Left renal pelvis (tissue), 4 donors: ENCODE results near the gene CNTNAP2. TPM values are rescaled to one million over a fixed set of nuclear protein-coding genes. Genes with fewer than 3 reads are reported as not detected.

Source experiments
- DNase-seq, 4 donors: peaks; one replicate each; pipeline ENCODE4 v3.0.0-alpha.2; 2013; ENCODE audit warnings: low read depth in 4 of 4, low spot score in 3 of 4
- polyA plus RNA-seq, 4 donors: library from polyadenylated mRNA; unstranded; fragments of 120-200 nt; gene quantifications; one replicate each; pipeline ENCODE4 v1.2.1, GENCODE V29; 2013; ENCODE audit not compliant: insufficient read length in 4 of 4

CNTNAP2 gene
- polyA plus RNA-seq, 4 donors = 23.5 to 71.0 (median 29.4) TPM

- peak in 2 of 4 donors; percentile 29 to 34 for DNase-seq
These were observed 2026.2 kb downstream of the CNTNAP2 start for GRCh38 chr7:148142660-148143248.

- no peak for DNase-seq
These were observed 2028.2 kb downstream of the CNTNAP2 start for GRCh38 chr7:148144827-148145226.

GRCh38 chr7:148146346-148146745 lies 2029.7 kb downstream of the CNTNAP2 start:
- DNase-seq = no peak

- DNase-seq = no peak
These were observed 2030.8 kb downstream of the CNTNAP2 start for GRCh38 chr7:148147438-148147837.

GRCh38 chr7:148148456-148148855 lies 2031.9 kb downstream of the CNTNAP2 start:
- no peak for DNase-seq

- DNase-seq = no peak
These were observed 2033.1 kb downstream of the CNTNAP2 start for GRCh38 chr7:148149730-148150129.

- no peak for DNase-seq
These were observed 2035.2 kb downstream of the CNTNAP2 start for GRCh38 chr7:148151778-148152177.

GRCh38 chr7:148153616-148154284 lies 2037.1 kb downstream of the CNTNAP2 start:
- DNase-seq = no peak

GRCh38 chr7:148155000-148155399 lies 2038.4 kb downstream of the CNTNAP2 start:
- DNase-seq = no peak

- DNase-seq = no peak
These were observed 2039.2 kb downstream of the CNTNAP2 start for GRCh38 chr7:148155826-148156225.

- no peak for DNase-seq
These were observed 2039.6 kb downstream of the CNTNAP2 start for GRCh38 chr7:148156233-148156632.

GRCh38 chr7:148159331-148159730 lies 2042.7 kb downstream of the CNTNAP2 start:
- DNase-seq = no peak

GRCh38 chr7:148161776-148162175 lies 2045.2 kb downstream of the CNTNAP2 start:
- DNase-seq = no peak

GRCh38 chr7:148162808-148163207 lies 2046.2 kb downstream of the CNTNAP2 start:
- DNase-seq = no peak

- no peak for DNase-seq
These were observed 2046.6 kb downstream of the CNTNAP2 start for GRCh38 chr7:148163246-148163645.

- no peak for DNase-seq
These were observed 2056.3 kb downstream of the CNTNAP2 start for GRCh38 chr7:148172920-148173319.

GRCh38 chr7:148173369-148173768 lies 2056.8 kb downstream of the CNTNAP2 start:
- DNase-seq = no peak

- no peak for DNase-seq
These were observed 2057.8 kb downstream of the CNTNAP2 start for GRCh38 chr7:148174376-148174775.

GRCh38 chr7:148175512-148175911 lies 2058.9 kb downstream of the CNTNAP2 start:
- no peak for DNase-seq

GRCh38 chr7:148177972-148178371 lies 2061.4 kb downstream of the CNTNAP2 start:
- DNase-seq = no peak

GRCh38 chr7:148180075-148180474 lies 2063.5 kb downstream of the CNTNAP2 start:
- DNase-seq = no peak

- DNase-seq = no peak
These were observed 2065.7 kb downstream of the CNTNAP2 start for GRCh38 chr7:148182264-148182663.
